GM18868 (cell line): ENCODE measurements around the gene GPX2.
A peak's percentile ranks its signal among the peaks of the same experiment; 100 is the strongest.
"Not testable (repeated sequence)": the region's sequence is repeated elsewhere in the genome, so short reads cannot be mapped to it uniquely, and the experiment has no call there.

Source experiments
- ATAC-seq: cut with Tn5 transposase; IDR thresholded peaks from one replicate; pipeline ENCODE4 v1.9.1; 2021; ENCODE audit warnings: mild to moderate bottlenecking, moderate library complexity; ENCODE audit not compliant: unreplicated experiment

GPX2 gene

DNA sequence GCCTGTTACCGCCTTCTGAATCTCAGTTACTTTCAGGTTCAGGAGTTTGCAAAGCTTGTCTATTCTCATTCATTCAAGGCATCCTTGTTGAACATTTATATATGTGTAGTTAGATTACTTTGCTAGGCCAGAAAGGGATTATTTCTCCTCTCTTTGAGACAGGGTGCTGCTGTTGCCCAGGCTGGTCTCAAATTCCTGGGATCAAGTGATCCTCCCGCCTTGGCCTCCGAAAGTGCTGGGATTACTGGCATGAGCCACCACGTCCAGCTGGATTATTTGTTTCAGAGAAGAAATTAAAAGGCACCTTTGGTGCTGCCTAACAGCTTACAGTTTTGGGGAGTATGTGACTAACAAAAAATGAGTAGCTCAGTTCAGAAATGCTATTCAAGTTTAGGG is 27.5 kb downstream of the GPX2 start:
- ATAC-seq, result no peak

DNA sequence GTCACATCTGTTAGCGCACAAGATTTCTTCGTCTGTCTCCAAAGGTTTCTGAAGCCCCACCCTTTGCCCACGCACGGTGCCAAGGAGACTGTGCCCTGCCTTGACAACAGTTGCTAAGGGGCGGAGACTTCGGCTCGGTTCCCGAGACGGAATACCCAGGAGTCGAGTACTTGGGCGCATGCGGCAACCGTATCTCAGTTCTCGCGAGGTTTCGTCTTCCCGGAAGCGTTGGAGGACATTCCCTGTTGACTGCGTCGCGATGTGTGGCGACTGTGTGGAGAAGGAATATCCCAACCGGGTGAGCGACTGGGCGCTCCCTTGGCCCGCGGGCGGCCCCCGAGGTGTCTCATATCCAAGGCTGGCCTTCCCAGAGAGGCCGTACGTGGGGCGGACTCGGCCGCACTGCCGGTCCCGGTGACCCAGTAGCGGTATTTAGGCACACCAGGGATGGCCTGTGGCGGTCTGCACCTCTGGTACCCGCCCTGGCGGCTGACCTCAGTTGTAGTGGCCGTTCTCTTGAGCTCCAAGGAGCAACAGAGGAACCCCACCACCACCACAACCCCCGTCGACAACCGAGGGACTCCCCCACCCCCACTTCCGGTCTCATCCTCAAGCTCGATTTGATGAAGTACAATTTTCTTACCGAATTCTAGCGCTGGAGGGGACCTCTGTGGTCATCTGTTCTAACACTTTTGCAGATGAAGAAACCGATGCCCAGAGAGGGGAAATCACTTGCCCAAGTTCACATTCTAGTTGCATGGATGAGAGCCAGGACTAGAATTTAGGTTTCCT is 28.1 kb downstream of the GPX2 start, which contains the start of gene CHURC1:
Gene CHURC1 (plus strand): TSS at position 219 of the 792 bp plus-strand sequence. CDS start 41 bp downstream, at position 260.
- ATAC-seq, result peak; percentile 95

DNA sequence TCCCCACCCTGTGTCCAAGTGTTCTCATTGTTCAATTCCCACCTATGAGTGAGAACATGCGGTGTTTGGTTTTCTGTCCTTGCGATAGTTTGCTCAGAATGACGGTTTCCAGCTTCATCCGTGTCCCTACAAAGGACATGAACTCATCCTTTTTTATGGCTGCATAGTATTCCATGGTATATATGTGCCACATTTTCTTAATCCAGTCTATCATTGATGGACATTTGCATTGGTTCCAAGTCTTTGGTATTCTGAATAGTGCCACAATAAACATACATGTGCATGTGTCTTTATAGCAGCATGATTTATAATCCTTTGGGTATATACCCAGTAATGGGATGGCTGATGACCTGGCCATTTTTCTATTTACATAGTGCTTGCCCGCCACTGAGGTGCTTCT is 29.1 kb downstream of the GPX2 start:
- not testable (repeated sequence) for ATAC-seq

DNA sequence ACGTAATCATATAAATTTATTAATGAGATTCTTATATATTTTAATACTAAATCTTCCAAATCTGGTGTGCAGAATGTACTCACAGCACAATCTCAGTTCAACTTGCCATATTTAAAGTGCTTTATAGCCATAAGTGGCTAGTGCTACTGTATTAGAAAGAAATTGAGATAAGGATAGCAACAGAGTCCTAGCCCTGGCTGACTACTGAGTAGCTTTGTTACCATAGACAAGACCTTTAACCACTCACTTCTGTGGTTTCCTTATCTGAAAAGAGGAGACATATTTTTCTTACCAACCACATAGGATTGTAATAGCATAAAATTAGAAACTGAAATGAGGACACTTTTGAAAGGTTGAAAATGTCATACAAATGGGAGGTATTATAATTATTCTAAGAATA is 30.3 kb downstream of the GPX2 start:
- no peak for ATAC-seq

DNA sequence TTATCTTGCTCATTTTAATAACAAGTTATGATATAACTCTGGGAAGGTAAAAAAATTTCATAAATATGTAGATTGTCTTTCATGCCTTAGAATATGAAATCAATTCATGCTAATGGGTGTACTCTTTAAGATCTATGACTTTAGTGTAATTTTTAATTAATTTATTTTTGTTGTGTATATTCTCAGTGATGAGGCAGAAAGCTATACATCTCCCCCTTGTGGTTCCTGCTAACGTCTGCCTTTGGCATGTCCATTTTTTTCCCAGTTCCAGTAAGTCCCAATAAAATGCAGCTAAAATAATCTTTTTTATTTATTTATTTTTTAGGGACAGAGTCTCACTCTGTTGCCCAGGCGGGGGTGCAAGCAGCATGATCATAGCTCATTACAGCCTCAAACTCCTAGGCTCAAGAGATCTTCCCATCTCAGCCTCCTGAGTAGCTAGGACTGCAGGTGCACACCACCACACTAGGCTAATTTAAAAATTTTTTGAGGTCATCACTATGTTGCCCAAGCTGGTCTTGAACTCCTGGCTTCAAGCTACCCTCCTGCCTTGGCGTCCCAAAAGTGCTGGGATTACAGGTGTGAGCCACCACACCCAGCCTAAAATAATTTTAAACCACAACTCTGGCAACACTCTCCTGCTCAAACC is 31.6 kb downstream of the GPX2 start:
- no peak for ATAC-seq

DNA sequence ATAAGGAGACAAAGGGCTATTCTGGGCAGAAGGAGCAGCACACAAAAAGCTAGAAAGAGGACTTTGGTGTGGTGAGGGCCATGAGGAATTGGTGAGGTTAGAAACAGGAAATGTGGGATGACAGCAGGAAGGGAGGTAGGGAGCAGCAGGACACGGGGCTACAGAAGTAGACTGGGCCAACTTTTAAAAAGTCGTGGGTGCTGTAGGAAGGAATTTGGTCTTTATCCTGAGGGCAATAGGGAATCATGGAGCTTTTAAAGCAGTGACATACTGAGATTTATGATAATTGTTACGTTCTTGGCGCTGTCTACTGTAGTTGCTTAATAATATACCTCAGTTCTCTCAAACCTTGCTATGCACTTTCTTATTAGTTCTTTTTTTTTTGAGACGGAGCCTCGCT is 36.5 kb downstream of the GPX2 start:
- ATAC-seq, result no peak

DNA sequence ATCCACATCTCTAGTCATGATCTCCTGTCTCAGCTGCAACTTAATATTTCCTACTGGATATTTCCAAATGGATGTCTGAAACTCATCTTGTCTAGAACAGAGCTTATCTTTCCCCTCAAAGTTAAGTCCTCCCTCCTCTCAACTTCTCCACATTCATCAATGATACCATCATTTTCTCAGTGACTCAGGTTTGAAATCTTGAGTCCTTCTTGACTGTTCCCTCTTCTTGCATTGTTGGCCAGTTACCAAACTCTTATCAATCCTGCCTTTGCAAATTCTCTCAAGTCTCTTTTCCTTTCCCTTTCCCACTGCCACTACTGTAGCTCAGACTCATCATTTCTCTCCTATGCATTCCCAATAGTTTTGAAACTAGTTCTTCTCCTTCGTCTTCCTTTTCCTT is 42.6 kb downstream of the GPX2 start:
- no peak for ATAC-seq

DNA sequence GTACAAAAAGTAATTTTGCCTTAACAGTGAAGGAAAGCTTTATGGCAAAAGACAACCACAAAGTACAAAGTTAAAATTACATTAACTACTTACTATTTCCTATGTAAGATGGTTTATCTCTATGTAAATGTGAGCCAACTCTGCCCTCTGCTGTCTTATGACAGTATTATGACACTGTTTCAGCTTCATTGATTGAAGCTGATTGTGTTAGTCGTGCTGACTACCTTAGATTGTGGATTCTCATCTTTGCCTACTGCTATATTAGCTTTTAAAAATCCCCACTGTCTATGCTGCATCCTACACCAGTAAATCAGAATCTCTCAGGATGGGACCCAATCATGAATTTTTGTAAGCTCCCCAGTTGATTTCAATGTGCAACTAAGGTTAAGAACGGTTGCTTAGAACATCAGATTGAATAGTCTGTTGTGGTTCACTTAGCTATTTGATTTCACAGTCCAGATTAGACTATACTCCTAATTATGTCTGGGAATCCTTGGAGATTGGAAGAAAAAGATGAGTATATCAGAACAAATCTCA is 50.6 kb downstream of the GPX2 start:
- peak; percentile 53 for ATAC-seq

DNA sequence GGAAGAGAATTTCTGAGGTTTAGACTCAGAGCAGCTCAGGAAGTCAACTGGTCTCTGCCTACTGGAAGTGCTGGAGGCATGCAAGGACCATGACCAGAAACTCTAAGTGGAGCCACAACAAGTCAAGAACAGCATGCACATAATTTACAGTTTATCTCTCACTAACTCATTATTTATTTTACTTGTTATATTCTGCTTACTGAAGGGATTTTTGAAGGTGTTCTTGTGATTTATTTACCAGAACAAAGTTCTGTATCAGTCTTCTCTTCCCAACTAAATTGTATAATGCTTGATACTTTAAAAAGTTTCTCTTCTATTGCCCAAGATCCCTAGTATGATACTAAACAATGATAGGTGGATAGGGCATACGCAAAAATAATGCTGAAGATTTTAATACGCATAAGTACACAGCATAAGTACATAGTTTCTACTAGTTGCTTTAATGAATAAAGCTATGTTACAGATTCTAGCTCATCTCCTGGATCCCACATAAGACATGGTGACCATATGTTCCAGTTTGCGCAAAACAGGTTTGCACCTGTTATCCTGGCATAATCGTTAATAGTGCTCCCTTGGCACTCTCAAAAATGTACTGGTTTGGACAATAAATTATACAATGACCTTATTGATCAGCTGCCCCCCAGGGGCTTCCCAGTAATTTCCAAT is 51.2 kb downstream of the GPX2 start:
- ATAC-seq, result no peak

DNA sequence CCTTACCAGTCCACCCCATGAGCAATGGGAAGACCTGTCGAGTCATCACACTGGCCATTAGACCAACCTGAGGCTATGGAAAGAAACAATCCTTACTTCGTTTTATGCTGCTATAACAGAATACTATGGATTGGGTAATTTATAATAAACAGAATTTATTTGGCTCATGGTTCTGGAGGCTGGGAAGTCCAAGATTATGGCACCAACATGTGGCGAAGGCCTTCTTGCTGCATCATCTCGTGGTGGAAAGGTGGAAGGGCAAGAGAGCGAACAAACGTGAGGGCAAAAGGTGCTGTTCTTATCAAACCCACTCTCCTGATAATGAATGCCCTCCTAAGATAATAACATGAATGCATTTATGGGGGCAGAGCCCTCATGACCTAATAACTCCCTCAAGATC is 53.2 kb downstream of the GPX2 start:
- ATAC-seq, result no peak
